MCF 10A (cell line): ENCODE measurements around the gene NFIA. TPM values are rescaled to one million over a fixed set of nuclear protein-coding genes. Genes with fewer than 3 reads are reported as not detected.

Experiments used
- BruUV-seq: library from RNA; stranded (reverse); fragments of 400-500 nt; replicated peaks from 2 replicates; lab custom pipeline; 2021; lab: Mats Ljungman, UMichigan
- CTCF ChIA-PET: fragments of 300-600 bp; sonication (Branson Sonifier 250); formaldehyde crosslinking; extraction: SDS; loops from one replicate; lab custom pipeline; 2021; ENCODE audit warnings: antibody characterized with exemption, inconsistent platforms; lab: Yijun Ruan, JAX
- POLR2A ChIA-PET: fragments of 300-600, 350-650 bp; sonication (Branson Sonifier 250); formaldehyde crosslinking; extraction: SDS; loops from one replicate; lab custom pipeline; 2020; ENCODE audit warnings: antibody characterized with exemption, inconsistent platforms; lab: Yijun Ruan, JAX
- DNase-seq: peaks from one replicate; pipeline ENCODE4 v3.0.0-alpha.2; 2018; ENCODE audit not compliant: unreplicated experiment
- H3K27ac Mint-ChIP-seq: one replicate; pipeline ENCODE4 v1.8.0; 2022; ENCODE audit warnings: mild to moderate bottlenecking, low read depth, mixed read lengths; ENCODE audit not compliant: unreplicated experiment
- H3K27me3 Mint-ChIP-seq: one replicate; pipeline ENCODE4 v1.8.0; 2022; ENCODE audit warnings: mixed read lengths; ENCODE audit not compliant: insufficient read depth, unreplicated experiment
- H3K36me3 Mint-ChIP-seq: one replicate; pipeline ENCODE4 v1.8.0; 2022; ENCODE audit warnings: mild to moderate bottlenecking, moderate library complexity, mixed read lengths; ENCODE audit not compliant: insufficient read depth, unreplicated experiment
- H3K4me1 Mint-ChIP-seq: one replicate; pipeline ENCODE4 v1.8.0; 2022; ENCODE audit warnings: mixed read lengths; ENCODE audit not compliant: insufficient read depth, unreplicated experiment
- H3K4me3 Mint-ChIP-seq: one replicate; pipeline ENCODE4 v1.8.0; 2022; ENCODE audit warnings: mild to moderate bottlenecking, moderate library complexity, mixed read lengths; ENCODE audit not compliant: unreplicated experiment
- H3K9me3 Mint-ChIP-seq: one replicate; pipeline ENCODE4 v1.8.0; 2022; ENCODE audit warnings: mixed read lengths; ENCODE audit not compliant: unreplicated experiment
- CTCF ChIP-seq: fragments of 200-600 bp; IDR thresholded peaks from one replicate; pipeline ENCODE4 v1.8.0; 2022; ENCODE audit warnings: antibody characterized with exemption, mild to moderate bottlenecking; ENCODE audit not compliant: unreplicated experiment
- intact Hi-C: fragments of 100-400 bp; cut with micrococcal nuclease; formaldehyde crosslinking; loops from 2 replicates; pipeline ENCODE4 v1.14.1; 2022
- total RNA-seq: library from RNA; stranded (reverse); gene quantifications from 2 replicates; pipeline ENCODE4 v1.2.3, GENCODE V29; 2022

Gene NFIA
- total RNA-seq, 1 experiment from 2014 or later: 54.8 TPM

GRCh38 chr1:61078618-61079295, 3.6 kb upstream of the NFIA start:
- Mint-ChIP-seq H3K27me3 (no peaks in the 10 kb centered on the region), H3K4me3 (peak overlapping the region; percentile 94), H3K27ac (peak overlapping the region; percentile 96), H3K36me3 (peaks cover 8% of the 10 kb centered on the region), H3K4me1 (peaks cover 42% of the 10 kb centered on the region), H3K9me3 (no peaks in the 10 kb centered on the region)
- TF ChIP-seq CTCF: no peak
- intact Hi-C loops: loop anchor here (1.0 to 2.0 kb wide), 3 partner anchors 244 to 374 kb away; no protein-coding TSS in a partner anchor
- no peak for DNase-seq
- ChIA-PET POLR2A (interaction anchor here (0.6 to 7.5 kb wide), 33 partner anchors 7 to 646 kb away, joined by 3 to 369 read pairs (median 6); partner anchors contain the start of gene TM2D1), CTCF (interaction anchor here (0.5 to 6.2 kb wide), 17 partner anchors 21 to 920 kb away, joined by 3 to 77 read pairs (median 4); no protein-coding TSS in a partner anchor)
- no TSS peak for BruUV-seq

- H3K4me1 Mint-ChIP-seq: peaks cover 42% of the 10 kb centered on the region
- peak overlapping the region; percentile 88 for H3K4me3 Mint-ChIP-seq
- ChIA-PET POLR2A (interaction anchor here (0.6 to 7.5 kb wide), 24 partner anchors 10 to 1328 kb away, joined by 3 to 369 read pairs (median 6); partner anchors contain the start of gene TM2D1), CTCF (interaction anchor here (0.6 to 6.2 kb wide), 12 partner anchors 24 to 798 kb away, joined by 3 to 77 read pairs (median 4); no protein-coding TSS in a partner anchor)
- H3K36me3 Mint-ChIP-seq: peaks cover 8% of the 10 kb centered on the region
- TF ChIP-seq CTCF: no peak
- intact Hi-C loops: loop anchor here (1.0 to 2.0 kb wide), 2 partner anchors 243 to 373 kb away; no protein-coding TSS in a partner anchor
- no TSS peak for BruUV-seq
- peak; percentile 61 for DNase-seq
- H3K27ac Mint-ChIP-seq: no peak overlapping the region
- no peaks in the 10 kb centered on the region for H3K27me3 Mint-ChIP-seq
- H3K9me3 Mint-ChIP-seq: no peaks in the 10 kb centered on the region
These were observed 3.0 kb upstream of the NFIA start for GRCh38 chr1:61079296-61079897.

GRCh38 chr1:61079898-61080336, 2.4 kb upstream of the NFIA start:
- CTCF ChIA-PET: interaction anchor here (0.6 to 6.2 kb wide), 10 partner anchors 24 to 383 kb away, joined by 3 to 77 read pairs (median 4); no protein-coding TSS in a partner anchor
- no peaks in the 10 kb centered on the region for H3K27me3 Mint-ChIP-seq
- peaks cover 42% of the 10 kb centered on the region for H3K4me1 Mint-ChIP-seq
- no peak for TF ChIP-seq CTCF
- no peaks in the 10 kb centered on the region for H3K9me3 Mint-ChIP-seq
- H3K36me3 Mint-ChIP-seq: peaks cover 8% of the 10 kb centered on the region
- DNase-seq: peak; percentile 93
- intact Hi-C loops: loop anchor here (1.0 to 10.0 kb wide), 5 partner anchors 22 to 373 kb away; no protein-coding TSS in a partner anchor
- no TSS peak for BruUV-seq
- POLR2A ChIA-PET: interaction anchor here (0.6 to 7.5 kb wide), 21 partner anchors 9 to 1328 kb away, joined by 3 to 369 read pairs (median 4); no protein-coding TSS in a partner anchor
- H3K4me3 Mint-ChIP-seq: peak overlapping the region; percentile 88
- peak overlapping the region; percentile 5 for H3K27ac Mint-ChIP-seq
